Body of pancreas (tissue), 4 donors: ENCODE results near the gene ACADS. TPM values are rescaled to one million over a fixed set of nuclear protein-coding genes. Genes with fewer than 3 reads are reported as not detected.

Experiments used
- ATAC-seq: fragments of 150-250 bp; one replicate; pipeline ENCODE4 v1.9.1; 2016
- DNase-seq, 4 donors: peaks; one replicate each; pipeline ENCODE4 v3.0.0-alpha.2; 2019
- H3K27ac ChIP-seq, 4 donors: fragments of 200-600 bp; sonication (generic); 1 replicate in 3 of 4; 2 replicates in 1 of 4; pipeline versions ENCODE4 v1.5.1 to v1.6.1; 2016 to 2019; ENCODE audit warnings: mild to moderate bottlenecking in 1 of 4, mixed read lengths in 1 of 4, moderate library complexity in 1 of 4
- H3K27me3 ChIP-seq, 2 donors: fragments of 200-600 bp; sonication (generic); one replicate each; pipeline ENCODE4 v1.6.0; 2016; ENCODE audit warnings: mild to moderate bottlenecking in 1 of 2
- H3K36me3 ChIP-seq, 2 donors: fragments of 200-600 bp; sonication (generic); replicated peaks in 1 of 2; 2 replicates each; pipeline ENCODE4 v1.5.1; 2016; ENCODE audit warnings: low read depth in 2 of 2; ENCODE audit not compliant: insufficient read depth in 1 of 2
- H3K4me1 ChIP-seq: fragments of 200-600 bp; sonication (generic); one replicate; pipeline ENCODE4 v1.6.0; 2016
- H3K4me3 ChIP-seq, 2 donors: fragments of 200-600 bp; sonication (generic); 1 replicate in 1 of 2; 2 replicates in 1 of 2; pipeline ENCODE4 v1.5.1; 2016 to 2019
- H3K9me3 ChIP-seq, 3 donors: fragments of 200-600 bp; sonication (generic); 1 replicate in 2 of 3; 2 replicates in 1 of 3; pipeline ENCODE4 v1.5.1; 2016
- POLR2A ChIP-seq, 3 donors: fragments of 450-650 bp; IDR thresholded peaks; one replicate each; pipeline ENCODE4 v1.6.1; 2016; ENCODE audit warnings: antibody characterized with exemption in 3 of 3, mild to moderate bottlenecking in 2 of 3
- WGBS, 2 donors: methylation state at CpG; one replicate each; pipeline ENCODE4 v1.1.5; 2017; 5-methylcytosine and 5-hydroxymethylcytosine counted together
- intact Hi-C: fragments of 100-400 bp; cut with DNase I; formaldehyde crosslinking; loops from one replicate; pipeline ENCODE4 v1.15.1; 2023
- total RNA-seq, 2 donors: library from RNA; depleted of rRNA; stranded (reverse); fragments of >200 nt; gene quantifications; one replicate each; pipeline ENCODE4 v1.1.0, GENCODE V29; 2016
- TF ChIP-seq, protein P1 (sequence below), 7 experiments: fragments of 450-650 bp in 4 of 7; fragments of 200-600 bp in 3 of 7; sonication (generic) in 3 of 7; IDR thresholded peaks; one replicate each; pipeline ENCODE4 v1.5.1; 2016 to 2019; ENCODE audit warnings: antibody characterized with exemption in 7 of 7

The ACADS gene
- total RNA-seq, 2 donors from 2014 or later: 33.5 to 55.0 TPM

DNA sequence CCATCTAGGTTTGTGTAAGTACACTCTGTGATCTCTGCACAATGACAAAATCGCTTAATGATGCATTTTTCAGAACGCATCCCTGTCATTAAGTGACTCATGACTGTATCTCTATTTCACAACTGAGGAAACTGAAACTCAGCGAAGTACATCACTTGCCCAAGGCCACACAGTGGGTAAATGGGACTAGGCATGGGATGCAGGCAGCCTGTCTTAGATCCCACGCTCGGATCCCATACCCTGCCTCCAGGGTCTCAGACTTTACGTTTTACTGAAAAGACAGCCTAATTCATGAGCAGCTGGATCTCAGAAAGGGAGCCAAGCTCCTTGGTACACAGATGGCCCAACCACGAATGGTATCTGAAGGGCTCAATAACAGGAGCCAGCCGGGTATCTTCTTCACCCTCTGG, 41.1 kb upstream of the ACADS start:
- no peaks in the 10 kb centered on the region for H3K36me3 ChIP-seq
- H3K27ac ChIP-seq: no peak overlapping the region
- WGBS, 2 donors: 68 to 73% methylated on average over 8 of the region's 8 CpGs
- peaks cover 10% of the 10 kb centered on the region for H3K4me1 ChIP-seq
- DNase-seq: peak in 1 of 4 donors; percentile 17
- no peak for TF ChIP-seq POLR2A (IDR thresholded peaks at IDR 0.05)
- TF ChIP-seq, protein P1, sequence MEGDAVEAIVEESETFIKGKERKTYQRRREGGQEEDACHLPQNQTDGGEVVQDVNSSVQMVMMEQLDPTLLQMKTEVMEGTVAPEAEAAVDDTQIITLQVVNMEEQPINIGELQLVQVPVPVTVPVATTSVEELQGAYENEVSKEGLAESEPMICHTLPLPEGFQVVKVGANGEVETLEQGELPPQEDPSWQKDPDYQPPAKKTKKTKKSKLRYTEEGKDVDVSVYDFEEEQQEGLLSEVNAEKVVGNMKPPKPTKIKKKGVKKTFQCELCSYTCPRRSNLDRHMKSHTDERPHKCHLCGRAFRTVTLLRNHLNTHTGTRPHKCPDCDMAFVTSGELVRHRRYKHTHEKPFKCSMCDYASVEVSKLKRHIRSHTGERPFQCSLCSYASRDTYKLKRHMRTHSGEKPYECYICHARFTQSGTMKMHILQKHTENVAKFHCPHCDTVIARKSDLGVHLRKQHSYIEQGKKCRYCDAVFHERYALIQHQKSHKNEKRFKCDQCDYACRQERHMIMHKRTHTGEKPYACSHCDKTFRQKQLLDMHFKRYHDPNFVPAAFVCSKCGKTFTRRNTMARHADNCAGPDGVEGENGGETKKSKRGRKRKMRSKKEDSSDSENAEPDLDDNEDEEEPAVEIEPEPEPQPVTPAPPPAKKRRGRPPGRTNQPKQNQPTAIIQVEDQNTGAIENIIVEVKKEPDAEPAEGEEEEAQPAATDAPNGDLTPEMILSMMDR (IDR thresholded peaks at IDR 0.05): no peak
- no peak for ATAC-seq
- H3K4me3 ChIP-seq: no peak overlapping the region
- H3K27me3 ChIP-seq: no peaks in the 10 kb centered on the region
- intact Hi-C loops: no loop called here
- no peaks in the 10 kb centered on the region for H3K9me3 ChIP-seq

DNA sequence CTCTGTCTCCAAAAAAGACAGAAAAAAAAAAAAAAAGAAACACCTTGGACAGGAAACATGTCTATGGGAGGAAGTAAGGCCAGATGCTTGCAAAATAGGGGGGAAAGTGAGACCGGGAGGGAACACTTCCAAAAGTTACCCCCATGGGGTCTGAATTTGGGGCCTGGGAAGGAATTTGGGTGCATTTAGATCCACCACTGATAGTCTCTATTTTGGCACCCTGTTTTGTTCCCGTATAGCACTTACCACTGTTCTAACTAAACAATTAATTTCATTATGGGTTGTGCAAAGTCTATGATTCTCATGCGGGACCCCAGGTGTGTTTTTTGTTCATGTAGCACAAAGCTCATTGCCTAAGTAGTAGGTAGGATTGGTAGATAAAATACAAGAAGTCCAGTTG, 40.1 kb upstream of the ACADS start:
- TF ChIP-seq POLR2A (IDR thresholded peaks at IDR 0.05): no peak
- TF ChIP-seq, protein P1 (IDR thresholded peaks at IDR 0.05): no peak
- H3K27ac ChIP-seq: peak overlapping the region in 1 of 4 donors; percentile 96
- ATAC-seq: no peak
- no peaks in the 10 kb centered on the region for H3K9me3 ChIP-seq
- WGBS, 2 donors: 63 to 64% methylated on average over 3 of the region's 3 CpGs
- no peak overlapping the region for H3K4me3 ChIP-seq
- H3K36me3 ChIP-seq: no peaks in the 10 kb centered on the region
- no peak for DNase-seq
- no peaks in the 10 kb centered on the region for H3K27me3 ChIP-seq
- H3K4me1 ChIP-seq: peaks cover 20% of the 10 kb centered on the region
- intact Hi-C loops: no loop called here

DNA sequence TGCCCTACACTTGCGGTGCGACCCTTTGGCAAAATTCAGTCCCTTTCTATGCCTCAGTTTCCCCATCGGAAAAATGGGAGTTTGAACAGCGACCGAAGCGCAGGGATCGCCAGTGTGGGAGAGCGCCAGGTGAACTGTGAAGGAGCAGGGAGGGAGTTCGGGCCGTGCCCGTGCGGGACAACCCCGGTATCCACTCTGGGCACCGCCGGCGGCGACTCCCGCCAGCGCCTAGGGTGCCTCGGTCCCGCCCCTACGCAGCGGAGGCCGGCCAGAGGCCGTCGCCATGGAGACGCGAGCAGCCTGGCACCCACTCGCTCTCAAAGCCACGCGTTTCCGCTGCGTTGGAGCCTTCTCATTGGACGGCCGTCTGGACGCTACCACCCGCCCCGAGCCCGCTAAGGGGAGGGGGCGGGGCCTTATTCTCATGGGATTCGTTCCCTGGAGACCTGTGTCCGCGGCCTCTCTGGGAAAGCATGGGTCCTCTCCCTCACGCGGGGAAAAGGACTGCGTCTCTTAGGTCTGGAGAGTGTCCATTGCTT, 39.4 kb upstream of the ACADS start:
- intact Hi-C loops: no loop called here
- Histone ChIP-seq H3K4me3 (peak overlapping the region; percentile 34 to 75), H3K36me3 (no peaks in the 10 kb centered on the region), H3K4me1 (peaks cover 27% of the 10 kb centered on the region), H3K27me3 (no peaks in the 10 kb centered on the region), H3K27ac (peak overlapping the region; percentile 83 to 96 (median 86)), H3K9me3 (no peaks in the 10 kb centered on the region)
- ATAC-seq: peak; percentile 87
- 0 to 2% methylated on average over 14 to 46 of the region's 46 CpGs for WGBS, 2 donors
- peak; percentile 99 to 100 (median 99) for DNase-seq
- peak; percentile 66 to 77 (median 75) for TF ChIP-seq POLR2A (IDR thresholded peaks at IDR 0.05)
- TF ChIP-seq, protein P1 (IDR thresholded peaks at IDR 0.05): no peak

DNA sequence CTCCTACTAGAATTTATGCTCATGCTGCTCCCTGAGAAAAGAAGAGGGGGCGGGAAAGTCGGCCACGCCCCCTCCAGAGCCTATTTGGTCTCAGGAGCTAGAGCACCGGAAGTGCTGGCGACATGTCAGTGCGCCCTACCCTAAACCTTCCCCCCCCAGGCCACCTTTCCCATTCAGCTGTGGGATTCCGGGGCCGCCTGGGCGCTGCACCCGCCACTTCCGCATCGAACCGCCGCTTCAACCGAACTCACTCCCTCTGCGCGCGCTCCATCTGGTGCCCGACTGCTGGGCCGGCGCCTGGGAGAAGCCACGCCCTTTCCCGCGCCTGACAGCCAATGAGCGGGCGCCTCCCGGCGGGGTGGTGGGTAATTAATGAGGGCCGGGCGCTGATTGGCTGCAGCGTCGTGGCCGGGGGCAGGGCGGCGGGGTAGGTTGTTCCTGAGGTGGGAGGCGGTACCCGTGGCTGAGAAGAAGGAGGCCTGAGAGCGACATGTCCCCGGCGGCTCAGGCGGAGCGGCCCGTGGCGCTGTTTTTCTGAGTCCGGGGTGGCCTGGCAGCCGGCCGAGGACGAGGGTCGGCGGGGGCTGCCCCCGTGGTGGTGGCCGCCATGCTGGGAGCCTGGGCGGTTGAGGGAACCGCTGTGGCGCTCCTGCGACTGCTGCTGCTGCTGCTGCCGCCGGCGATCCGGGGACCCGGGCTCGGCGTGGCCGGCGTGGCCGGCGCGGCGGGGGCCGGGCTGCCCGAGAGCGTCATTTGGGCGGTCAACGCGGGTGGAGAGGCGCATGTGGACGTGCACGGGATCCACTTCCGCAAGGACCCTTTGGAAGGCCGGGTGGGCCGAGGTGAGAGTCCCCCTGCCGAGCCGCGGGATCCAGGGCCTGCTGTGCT, 38.7 kb upstream of the ACADS start, which contains the start of gene MLEC:
MLEC (plus strand) TSS at position 460 of the 888 bp plus-strand sequence; CDS start at position 608, 148 bp downstream.
- intact Hi-C loops: no loop called here
- Histone ChIP-seq H3K4me3 (peak within 1 kb of the TSS; percentile 65 to 75), H3K36me3 (no peaks in the 10 kb centered on the region), H3K27ac (peak within 1 kb of the TSS; percentile 83 to 96 (median 86)), H3K4me1 (peaks cover 34% of the 10 kb centered on the region), H3K27me3 (no peaks in the 10 kb centered on the region), H3K9me3 (no peaks in the 10 kb centered on the region)
- WGBS, 2 donors: 0% methylated on average over 10 to 83 of the region's 84 CpGs
- DNase-seq (peak; percentile 98 to 99 (median 99)), ATAC-seq (peak; percentile 86)
- TF ChIP-seq POLR2A (IDR thresholded peaks at IDR 0.05): peak; percentile 81 to 89 (median 83)
- TF ChIP-seq, protein P1 (IDR thresholded peaks at IDR 0.05): peak in 1 of 7 experiments; percentile 22
